GM13977 (cell line): ENCODE data around the gene SEL1L.
"Not testable (repeated sequence)": the region's sequence is repeated elsewhere in the genome, so short reads cannot be mapped to it uniquely, and the experiment has no call there.

Source experiments
- DNase-seq: peaks from one replicate; pipeline ENCODE4 v3.0.0; 2012; ENCODE audit warnings: low spot score
- CTCF ChIP-seq: IDR thresholded peaks from 2 replicates; pipeline ENCODE4 v1.5.1; 2012; ENCODE audit warnings: mild to moderate bottlenecking, control low read depth; ENCODE audit not compliant: insufficient read depth; ENCODE audit errors: extremely low read depth, missing control alignments
- in situ Hi-C: fragments of 300-500 bp; cut with MboI; formaldehyde crosslinking; loops from one replicate; pipeline ENCODE4 v1.12.0; 2022; ENCODE audit warnings: low sequenced_read_pairs, low pct_unique_long_range_greater_than_20kb, mixed read lengths, inconsistent platforms; ENCODE audit not compliant: unreplicated experiment

Gene SEL1L

GRCh38 chr14:81551471-81551870 lies 17.8 kb upstream of the SEL1L start:
- no peak for DNase-seq
- no peak for TF ChIP-seq CTCF
- in situ Hi-C loops = no loop called here

DNA sequence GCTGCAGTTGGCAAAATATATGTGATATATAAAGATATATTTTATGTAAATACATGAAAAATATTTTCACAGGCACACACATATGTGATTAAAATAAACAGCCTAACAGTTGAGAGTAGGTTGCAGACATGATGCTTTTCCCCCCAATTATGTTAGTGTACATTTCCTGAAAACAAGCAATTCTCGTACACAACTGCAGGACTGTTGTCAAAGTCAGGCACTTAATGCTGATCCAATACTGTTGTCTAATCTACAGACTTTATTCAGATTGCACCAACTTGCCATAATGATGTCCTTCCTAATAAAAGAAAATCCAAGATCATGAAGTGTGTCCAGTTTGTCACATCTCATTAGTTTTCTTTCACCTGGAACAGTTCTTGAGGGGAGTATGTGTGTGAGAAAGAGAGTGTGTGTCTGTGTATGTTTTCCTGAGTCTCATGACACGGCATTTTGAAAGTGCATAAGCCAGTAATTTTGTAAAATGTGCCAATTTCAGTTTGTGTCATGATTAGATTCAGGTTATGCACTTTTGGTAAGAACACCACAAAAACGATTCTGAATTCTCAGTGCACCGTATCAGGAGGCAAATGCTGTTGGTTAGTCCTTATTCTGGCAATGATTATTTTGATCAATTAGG lies 16.5 kb upstream of the SEL1L start:
- peak; percentile 24 for DNase-seq
- TF ChIP-seq CTCF = no peak
- in situ Hi-C loops = no loop called here

DNA sequence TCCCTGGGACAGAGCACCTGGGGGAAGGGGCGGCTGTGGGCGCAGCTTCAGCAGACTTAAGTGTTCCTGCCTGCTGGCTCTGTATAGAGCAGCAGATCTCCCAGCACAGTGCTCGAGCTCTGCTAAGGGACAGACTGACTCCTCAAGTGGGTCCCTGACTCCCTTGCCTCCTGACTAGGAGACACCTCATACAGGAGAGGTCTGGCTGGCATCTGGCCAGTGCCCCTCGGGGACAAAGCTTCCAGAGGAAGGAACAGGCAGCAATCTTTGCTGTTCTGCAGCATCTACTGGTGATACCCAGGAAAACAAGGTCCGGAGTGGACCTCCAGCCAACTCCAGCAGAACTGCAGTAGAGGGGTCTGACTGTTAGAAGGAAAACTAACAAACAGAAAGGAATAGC lies 7.6 kb upstream of the SEL1L start:
- DNase-seq, in situ Hi-C loops: not testable (repeated sequence)

- TF ChIP-seq CTCF = no peak
- in situ Hi-C loops = no loop called here
- DNase-seq = no peak
These were observed 3.5 kb upstream of the SEL1L start for GRCh38 chr14:81537193-81537592.

GRCh38 chr14:81536241-81536771 lies 2.7 kb upstream of the SEL1L start:
- no peak for DNase-seq
- TF ChIP-seq CTCF = no peak
- in situ Hi-C loops = no loop called here

GRCh38 chr14:81535396-81536164 lies 1.9 kb upstream of the SEL1L start:
- DNase-seq = peak; percentile 32
- in situ Hi-C loops = no loop called here
- TF ChIP-seq CTCF = no peak

DNA sequence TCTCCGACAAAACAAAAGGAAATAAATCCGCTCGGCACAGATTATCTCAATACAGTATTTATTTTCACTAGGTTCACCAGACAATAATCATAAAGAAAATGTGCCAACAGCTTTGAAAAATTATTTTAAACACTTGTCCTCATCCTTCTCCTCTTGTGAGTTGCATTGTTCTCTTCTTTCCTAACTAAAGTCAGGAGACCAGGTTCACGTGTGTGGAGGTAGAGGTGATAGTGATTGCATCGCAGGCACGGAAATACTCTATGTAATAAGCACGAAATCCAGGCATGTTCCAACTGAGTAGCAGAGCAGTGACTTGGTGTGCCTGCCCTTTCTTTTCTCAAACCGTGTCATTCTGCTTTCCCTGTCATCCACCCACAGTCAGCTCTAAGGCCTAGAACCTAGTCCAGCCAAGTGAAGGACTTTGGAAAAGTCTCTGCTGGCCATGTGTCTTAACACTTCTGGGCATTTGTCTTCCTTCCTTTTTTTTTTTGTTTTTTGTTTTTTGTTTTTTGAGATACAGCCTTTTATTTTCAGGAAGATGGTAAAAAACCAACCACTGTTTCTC lies 939 bp upstream of the SEL1L start:
- in situ Hi-C loops = no loop called here
- DNase-seq = no peak
- no peak for TF ChIP-seq CTCF
